T1000 (cell line): Measurements from ENCODE around the gene ALAS2.
"Not testable (repeated sequence)": the region's sequence is repeated elsewhere in the genome, so short reads cannot be mapped to it uniquely, and the experiment has no call there.

Experiments
- DNase-seq: peaks from one replicate; lab custom pipeline; 2025; ENCODE audit warnings: mixed read lengths; lab: John Stamatoyannopoulos, UW

The ALAS2 gene

DNA sequence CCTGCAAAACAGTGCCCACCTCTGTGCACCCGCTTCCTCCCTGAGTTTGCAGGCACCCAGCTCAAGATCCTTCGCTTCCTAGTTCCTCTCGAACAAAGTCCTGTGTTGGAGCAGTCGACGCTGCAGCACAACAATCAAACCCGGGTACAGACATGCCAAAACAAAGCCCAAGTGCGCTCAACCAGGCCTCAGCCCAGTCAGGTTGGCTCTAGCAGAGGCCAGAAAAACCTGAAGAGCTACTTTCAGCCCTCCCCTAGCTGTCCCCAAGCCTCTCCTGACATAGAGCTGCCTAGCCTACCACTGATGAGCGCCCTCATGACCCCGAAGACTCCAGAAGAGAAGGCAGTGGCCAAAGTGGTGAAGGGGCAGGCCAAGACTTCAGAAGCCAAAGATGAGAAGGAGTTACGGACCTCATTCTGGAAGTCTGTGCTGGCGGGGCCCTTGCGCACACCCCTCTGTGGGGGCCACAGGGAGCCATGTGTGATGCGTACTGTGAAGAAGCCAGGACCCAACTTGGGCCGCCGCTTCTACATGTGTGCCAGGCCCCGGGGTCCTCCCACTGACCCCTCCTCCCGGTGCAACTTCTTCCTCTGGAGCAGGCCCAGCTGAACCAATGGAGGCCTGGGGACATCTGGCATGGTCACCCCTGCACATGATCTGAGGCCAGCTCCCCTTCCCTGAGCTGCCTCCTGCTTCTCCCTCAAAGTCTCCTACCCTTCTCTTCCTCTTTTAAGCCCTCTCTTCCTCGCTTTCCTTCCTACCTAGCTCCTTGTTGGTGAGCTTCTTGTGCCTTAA is 23.8 kb downstream of the ALAS2 start:
- no peak for DNase-seq

DNA sequence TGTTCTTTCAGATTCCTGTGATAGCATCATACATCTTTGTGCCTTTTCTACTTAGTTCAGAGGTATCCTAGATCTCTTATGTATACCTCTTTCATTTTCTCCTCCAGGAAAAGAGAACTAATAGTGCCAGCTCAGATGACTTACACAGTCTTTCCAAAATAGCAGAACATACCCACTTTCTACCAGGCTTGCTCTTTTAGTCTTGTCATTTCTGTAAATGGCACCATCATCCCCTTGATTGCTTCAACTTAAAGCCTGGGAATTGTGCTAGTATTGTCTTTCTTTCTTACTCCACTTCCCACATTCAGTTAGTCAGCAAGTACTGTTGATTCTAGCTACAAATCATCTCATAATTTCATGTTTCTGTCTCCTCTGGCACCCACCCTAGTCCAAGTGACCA is 25.5 kb downstream of the ALAS2 start:
- no peak for DNase-seq

DNA sequence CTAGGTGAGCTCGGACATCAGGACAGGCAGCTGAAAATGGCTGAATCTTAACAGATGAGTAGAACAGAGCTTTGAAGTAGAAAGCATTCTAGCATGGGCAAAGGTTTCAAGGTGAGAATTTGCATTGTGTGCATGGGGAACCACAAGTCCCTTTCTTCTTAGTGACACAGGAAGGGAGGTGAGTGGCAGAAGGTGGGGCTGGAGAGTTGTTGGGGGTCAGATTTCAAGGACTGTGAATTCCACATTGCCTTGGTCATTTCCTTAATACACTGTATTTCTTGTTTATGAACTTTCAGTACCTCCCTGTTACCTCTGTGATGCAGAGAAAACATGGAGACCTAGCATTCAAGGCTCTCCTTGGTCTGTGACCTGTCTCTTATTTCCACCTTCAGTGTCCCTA is 26.5 kb downstream of the ALAS2 start:
- no peak for DNase-seq

DNA sequence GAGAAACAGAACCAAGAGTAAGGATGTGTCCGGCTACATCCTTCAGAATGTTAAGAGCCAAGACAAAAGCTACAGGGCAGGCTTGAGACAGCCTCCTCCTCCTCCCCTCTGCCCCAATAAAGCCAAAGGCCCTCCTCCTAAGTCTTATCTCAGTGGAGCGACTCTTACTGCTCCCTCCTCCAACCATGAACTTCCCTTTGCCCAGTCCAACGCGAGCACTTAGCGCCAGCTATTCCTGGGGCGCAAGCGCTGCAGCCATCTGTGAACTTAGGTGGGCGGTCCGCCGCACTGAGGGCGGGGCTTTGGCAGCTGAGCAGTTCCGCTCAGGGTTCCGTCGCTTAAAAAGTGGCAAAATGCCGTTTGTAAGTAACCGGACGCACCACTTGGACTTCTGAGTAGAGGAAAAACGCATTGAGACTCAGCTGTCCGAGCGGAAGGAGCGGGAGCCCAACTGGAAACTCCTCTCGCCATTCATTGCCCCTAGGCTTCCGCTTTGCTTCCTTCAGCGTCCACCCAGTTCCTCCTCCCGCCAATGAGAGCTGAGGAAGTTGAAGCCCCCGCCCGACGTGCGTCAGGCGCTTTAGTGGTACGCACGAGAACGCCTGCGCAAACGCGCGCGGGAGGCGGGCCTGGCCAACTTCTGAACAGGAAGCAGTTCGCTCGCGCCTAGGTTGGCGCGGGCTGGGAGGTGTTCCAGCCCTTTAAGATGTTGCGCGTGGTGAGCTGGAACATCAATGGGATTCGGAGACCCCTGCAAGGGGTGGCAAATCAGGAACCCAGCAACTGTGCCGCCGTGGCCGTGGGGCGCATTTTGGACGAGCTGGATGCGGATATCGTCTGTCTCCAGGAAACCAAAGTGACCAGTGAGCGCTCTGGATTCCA is 30.8 kb downstream of the ALAS2 start, which contains the start of gene APEX2:
Gene APEX2 (plus strand): TSS at position 647 of the 882 bp plus-strand sequence. CDS start 60 bp downstream, at position 707.
- DNase-seq: peak; percentile 85

DNA sequence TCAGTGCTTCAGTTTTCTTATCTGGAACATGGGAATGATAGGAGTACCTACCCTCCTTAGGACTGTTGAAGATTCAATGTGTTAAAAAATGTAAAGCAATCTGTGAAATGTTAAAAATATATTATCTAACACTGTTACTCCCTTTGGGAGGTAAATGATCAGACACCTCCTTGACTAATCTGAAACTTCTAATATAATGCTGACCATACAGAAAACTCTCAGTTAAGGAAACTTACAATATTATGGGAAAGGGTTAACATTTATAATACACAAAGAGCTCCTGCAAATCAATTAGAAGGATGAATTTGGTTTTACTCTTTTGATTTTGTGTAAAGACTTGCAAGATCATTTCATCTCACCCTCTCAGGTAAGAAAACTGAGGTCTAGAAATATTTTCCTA is 35.2 kb downstream of the ALAS2 start:
- DNase-seq: no peak

DNA sequence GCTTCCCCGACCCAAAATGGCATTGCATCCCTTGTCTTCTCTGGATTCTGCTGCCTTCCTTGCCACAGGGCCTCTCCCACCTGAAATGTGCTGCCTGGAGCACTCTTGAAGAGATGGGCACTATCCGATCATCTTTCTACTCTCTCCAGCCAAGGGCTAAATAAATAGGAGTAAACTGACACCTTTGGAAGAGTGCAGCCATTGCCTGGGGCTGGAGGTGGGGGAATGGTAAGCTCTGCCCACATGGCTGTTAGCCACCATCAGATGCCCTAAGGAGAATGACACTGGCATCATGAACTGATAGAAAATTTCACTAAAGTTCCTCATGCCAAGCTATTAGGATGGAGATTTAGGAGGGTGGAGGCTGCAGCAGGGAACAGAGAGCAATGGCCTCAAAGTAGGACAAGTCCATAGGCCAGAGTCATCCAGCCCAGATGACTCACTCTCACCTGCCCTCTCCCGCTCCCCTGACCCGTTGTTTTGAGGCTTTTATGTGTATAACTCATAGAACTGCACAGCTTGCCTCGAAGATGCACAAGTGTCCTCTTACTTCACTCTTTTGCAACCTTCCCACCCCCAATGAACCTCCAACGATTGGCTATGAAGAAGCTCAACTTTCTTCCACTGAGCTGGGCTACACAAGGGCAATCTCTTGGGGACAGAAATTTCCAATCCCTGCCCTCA is 36.0 kb downstream of the ALAS2 start:
- DNase-seq: no peak

DNA sequence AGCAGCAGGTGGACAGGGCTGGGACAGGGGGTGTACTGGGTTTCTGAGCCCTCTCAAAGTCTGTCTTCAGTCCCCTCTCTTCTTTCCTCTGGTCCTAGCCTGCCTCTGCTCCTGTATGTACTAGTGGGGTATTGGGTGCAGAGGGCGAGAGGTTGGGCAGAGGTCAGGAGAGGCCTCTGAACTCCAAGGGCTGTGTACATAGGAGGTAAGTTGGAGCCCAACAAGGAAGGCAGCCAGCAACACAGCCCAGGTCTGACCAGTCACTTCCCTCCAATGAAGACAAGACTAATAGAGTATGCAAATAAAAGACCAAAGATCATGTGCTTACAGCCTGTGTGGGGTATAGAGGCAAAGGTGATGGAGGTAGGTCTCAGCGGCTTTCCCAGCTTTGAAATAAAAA is 36.7 kb downstream of the ALAS2 start, which contains the start of gene PFKFB1:
Gene PFKFB1 (minus strand): TSS at position 90 of the 400 bp plus-strand sequence. CDS start 181 bp downstream, outside the sequence.
- DNase-seq: no peak

DNA sequence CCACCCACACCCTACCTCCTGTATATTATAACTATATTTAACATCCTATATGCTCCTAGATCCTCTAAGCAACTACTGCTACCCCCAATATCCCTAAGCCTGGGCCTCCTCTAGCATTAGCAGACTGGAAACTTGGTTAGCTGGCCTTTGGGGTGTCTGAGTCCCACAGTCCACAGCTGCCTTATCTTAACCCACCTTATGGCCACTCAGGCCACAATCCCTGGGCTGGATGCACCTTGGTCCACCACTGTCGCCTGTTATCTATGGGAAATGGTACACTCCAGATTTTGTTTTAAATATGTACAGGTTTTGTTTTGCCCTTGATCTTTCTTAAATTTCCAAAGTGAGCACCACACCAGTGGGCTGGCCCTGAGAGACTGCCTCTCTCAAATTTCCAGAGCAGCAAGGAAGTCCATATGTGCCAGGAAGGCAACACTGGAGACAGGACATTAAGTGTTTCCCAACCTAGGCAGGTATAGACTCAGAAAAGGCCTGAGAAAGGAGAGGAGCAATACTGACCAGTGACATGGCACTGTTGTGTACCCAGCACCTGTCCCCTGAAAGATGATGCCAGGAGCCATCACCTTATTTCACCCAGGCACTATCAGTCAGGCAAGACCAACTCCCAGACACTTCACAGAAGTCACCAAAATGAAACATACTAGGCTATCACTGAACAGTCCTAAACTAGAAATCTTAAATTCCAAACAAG is 37.7 kb downstream of the ALAS2 start:
- DNase-seq: no peak

DNA sequence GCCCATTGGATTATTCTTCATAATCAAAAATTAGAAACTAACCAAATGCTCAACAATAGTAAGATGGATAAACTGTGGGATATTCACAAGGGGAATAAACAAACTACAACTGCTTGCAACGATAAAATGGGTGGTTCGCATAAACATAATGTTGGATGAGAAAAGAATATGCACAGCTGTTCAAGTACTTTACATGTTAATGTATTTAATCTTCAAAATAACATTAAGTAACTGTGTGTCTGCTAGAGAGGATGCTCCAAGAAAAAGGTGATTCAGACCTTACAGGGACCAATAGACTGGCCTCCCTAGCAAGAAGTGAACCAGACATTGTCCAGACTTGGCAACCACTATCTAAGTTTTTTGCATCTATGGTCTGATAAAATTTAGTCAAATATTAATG is 39.1 kb downstream of the ALAS2 start:
- DNase-seq: no peak

DNA sequence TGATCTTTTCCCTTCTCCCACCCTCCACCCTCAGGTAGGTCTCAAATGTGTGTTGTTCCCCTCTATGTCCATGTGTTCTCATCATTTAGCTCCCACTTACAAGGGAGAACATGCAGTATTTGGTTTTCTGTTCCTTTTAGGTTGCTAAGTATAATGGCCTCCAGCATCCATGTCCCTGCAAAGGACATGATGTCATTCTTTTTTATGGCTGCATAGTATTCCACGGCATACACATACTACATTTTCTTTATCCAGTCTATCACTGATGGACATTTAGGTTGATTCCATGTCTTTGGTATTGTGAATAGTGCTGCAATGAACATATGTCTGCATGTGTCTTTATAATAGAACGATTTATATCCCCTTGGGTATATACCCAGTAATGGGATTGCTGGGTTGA is 47.5 kb downstream of the ALAS2 start:
- not testable (repeated sequence) for DNase-seq

DNA sequence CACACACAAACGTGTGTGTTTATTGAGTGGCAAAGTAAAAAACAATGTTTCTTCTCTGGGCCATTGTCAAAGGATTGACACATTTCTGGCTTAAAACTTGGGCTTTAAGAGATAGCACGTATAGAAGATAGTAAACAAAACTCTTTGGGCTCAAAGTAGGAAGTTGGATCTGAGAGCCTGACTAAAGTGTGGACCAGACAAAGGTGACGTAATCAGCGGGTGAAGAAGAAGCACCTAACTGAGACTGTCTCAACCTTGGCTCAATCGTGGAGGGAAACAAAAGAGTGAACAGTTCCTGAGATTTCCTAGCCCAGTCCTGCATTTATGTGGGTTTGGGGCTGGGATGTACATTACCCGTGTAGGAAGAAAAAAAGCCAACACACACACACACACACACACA is 50.4 kb downstream of the ALAS2 start:
- no peak for DNase-seq

DNA sequence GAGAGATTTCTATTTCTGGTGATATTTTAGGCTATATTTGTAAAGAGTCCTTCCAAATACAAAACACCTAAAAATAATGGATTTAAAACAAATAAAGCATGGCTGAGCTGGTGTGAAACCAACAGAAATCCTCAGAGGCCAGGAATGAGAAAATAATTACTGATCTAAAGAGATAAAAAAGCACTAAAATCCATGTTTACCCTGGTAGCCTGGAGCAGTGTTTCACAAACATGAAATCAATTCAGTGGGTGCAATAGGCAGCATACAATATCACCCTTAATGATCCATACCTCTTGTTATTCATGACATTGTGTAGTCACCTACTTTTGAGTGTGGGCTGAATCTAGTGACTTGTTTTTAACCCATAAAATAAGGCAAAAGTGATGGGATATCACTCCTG is 51.3 kb downstream of the ALAS2 start:
- DNase-seq: no peak

DNA sequence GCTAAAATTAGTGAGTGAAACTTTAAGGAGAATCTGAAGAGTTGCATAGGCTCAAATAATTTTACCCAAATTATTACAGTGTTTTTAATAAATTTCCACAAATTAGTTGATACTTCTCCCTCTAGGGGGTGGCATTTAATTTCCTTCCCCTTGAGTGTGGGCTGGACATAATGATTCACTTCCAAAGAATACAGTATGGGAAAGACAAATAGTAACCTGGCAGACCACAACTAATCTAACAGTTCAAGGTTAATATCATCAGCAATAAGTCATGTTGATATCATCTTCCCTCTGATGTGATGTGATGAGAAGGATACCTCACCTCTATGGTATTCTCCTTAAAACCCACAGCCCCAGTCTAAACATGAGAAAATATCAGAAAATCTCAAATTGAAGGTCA is 52.3 kb downstream of the ALAS2 start:
- no peak for DNase-seq

DNA sequence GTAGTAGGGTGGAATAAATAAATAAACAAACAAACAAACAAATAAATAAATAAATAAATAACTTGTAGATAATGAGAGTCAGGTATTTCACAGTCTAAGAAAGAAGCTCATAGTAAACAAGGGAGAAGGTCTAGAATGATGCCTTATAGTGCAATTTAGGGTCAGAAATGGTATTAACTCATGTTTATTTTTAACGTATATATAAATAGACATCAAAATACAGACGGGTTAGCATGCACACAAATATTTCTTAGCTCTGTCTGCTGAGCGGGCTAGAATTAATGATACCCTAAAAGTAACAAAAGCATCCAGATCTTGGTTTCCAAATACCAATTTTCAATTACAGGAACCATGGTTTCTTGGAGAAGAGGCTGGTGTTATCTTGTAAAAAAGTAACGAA is 53.4 kb downstream of the ALAS2 start:
- no peak for DNase-seq

DNA sequence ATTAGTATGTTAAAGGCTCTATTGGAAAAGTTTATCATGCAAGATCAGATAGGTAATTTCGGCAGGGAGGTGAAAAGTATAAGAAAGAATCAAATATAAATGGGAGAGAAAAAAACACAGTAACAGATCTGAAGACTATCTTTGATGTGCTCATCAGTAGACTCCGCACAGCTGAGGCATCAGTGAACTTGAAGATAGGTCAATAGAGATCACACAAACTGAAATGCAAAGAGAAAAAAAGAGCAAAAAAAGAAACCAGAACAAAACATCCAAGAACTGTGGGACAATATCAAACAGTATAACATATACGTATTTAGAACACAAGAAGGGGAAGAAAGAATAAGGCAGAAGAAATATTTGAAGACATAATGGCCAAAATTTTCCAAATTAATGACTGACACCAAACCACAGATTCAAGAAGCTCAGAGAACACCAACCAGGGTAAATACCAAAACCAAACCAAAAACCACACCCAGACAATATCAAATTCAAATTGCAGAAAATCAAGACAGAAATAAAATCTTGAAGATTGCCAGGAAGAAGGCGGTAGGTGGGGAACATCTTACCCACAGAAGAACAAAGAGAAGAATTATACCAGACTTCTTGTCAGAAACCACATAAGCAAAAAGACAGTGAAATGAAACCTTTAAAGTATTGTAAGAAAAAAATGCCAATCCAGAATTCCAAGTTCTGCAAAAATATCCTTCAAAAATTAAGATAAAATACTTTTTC is 65.8 kb downstream of the ALAS2 start:
- no peak for DNase-seq

DNA sequence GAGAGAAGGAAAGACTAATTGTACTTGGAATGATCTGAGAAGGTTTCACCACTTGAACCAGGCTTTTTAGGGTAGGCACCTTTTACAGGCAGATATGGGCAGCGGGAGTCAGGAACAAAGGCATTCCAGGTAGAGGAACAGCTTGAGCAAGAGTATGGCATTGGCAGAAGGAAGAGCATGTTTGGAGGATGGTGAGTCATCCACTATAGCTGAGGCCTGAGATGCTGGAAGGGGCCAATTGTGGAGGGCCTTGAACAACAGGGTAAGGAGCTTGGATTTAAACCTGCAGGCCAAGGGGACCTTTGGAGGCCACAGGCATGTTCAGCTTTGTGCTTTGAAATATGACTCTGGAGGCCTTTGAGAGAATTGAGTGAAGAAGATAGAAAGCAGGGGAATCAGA is 69.0 kb downstream of the ALAS2 start:
- DNase-seq: no peak
